Measurements from ENCODE around the gene SECISBP2L.

SECISBP2L gene

GRCh38 chr15:48987142-48987541 is 59.1 kb downstream of the SECISBP2L start:
- no peaks in the 10 kb centered on the region for H3K79me2 ChIP-seq (ENCODE audit: control insufficient read depth, low read length)
- no peaks in the 10 kb centered on the region for H4K20me1 ChIP-seq (ENCODE audit: control insufficient read depth, insufficient read depth, low read depth, low read length)
- no peaks in the 10 kb centered on the region for H3K9me2 ChIP-seq (replicated peaks; ENCODE audit: control insufficient read depth, low read length)
- H3K36me3 ChIP-seq (ENCODE audit: control insufficient read depth, low read length): peaks cover 12% of the 10 kb centered on the region
- H3K27ac ChIP-seq (ENCODE audit: low read depth, low read length): no peak overlapping the region
- no peak overlapping the region for H3K4me3 ChIP-seq (ENCODE audit: low read length)
- no peaks in the 10 kb centered on the region for H3K4me1 ChIP-seq (ENCODE audit: control insufficient read depth, low read length)
- no peaks in the 10 kb centered on the region for H3F3A ChIP-seq (ENCODE audit: control insufficient read depth, insufficient read depth)
- no peak for TF ChIP-seq CTCF (IDR thresholded peaks at IDR 0.05; ENCODE audit: low read depth, low read length, poor library complexity, severe bottlenecking)
- no peak overlapping the region for H3K4me2 ChIP-seq (ENCODE audit: low read length)
- no peaks in the 10 kb centered on the region for H3K27me3 ChIP-seq (ENCODE audit: control insufficient read depth, low read length)
- no peaks in the 10 kb centered on the region for H3K9me3 ChIP-seq (ENCODE audit: control insufficient read depth, insufficient read depth, low read length)

GRCh38 chr15:48986240-48986639 is 60.0 kb downstream of the SECISBP2L start:
- no peak overlapping the region for H3K4me3 ChIP-seq (ENCODE audit: low read length)
- H3K27me3 ChIP-seq (ENCODE audit: control insufficient read depth, low read length): no peaks in the 10 kb centered on the region
- H3F3A ChIP-seq (ENCODE audit: control insufficient read depth, insufficient read depth): no peaks in the 10 kb centered on the region
- H3K9me3 ChIP-seq (ENCODE audit: control insufficient read depth, insufficient read depth, low read length): no peaks in the 10 kb centered on the region
- H3K4me1 ChIP-seq (ENCODE audit: control insufficient read depth, low read length): no peaks in the 10 kb centered on the region
- H3K36me3 ChIP-seq (ENCODE audit: control insufficient read depth, low read length): peaks cover 3% of the 10 kb centered on the region; the same call in 1 of the 2 replicates
- H4K20me1 ChIP-seq (ENCODE audit: control insufficient read depth, insufficient read depth, low read depth, low read length): no peaks in the 10 kb centered on the region
- no peaks in the 10 kb centered on the region for H3K9me2 ChIP-seq (replicated peaks; ENCODE audit: control insufficient read depth, low read length)
- no peak overlapping the region for H3K4me2 ChIP-seq (ENCODE audit: low read length)
- H3K27ac ChIP-seq (ENCODE audit: low read depth, low read length): no peak overlapping the region
- no peaks in the 10 kb centered on the region for H3K79me2 ChIP-seq (ENCODE audit: control insufficient read depth, low read length)
- TF ChIP-seq EZH2phosphoT487 (IDR thresholded peaks at IDR 0.05; ENCODE audit: borderline replicate concordance, low read length) (no peak), CTCF (IDR thresholded peaks at IDR 0.05; ENCODE audit: low read depth, low read length, poor library complexity, severe bottlenecking) (no peak)

GRCh38 chr15:48985516-48985915 is 60.7 kb downstream of the SECISBP2L start:
- Histone ChIP-seq H3K9me3 (ENCODE audit: control insufficient read depth, insufficient read depth, low read length) (no peaks in the 10 kb centered on the region), H3K27ac (ENCODE audit: low read depth, low read length) (no peak overlapping the region), H3F3A (ENCODE audit: control insufficient read depth, insufficient read depth) (no peaks in the 10 kb centered on the region), H3K36me3 (ENCODE audit: control insufficient read depth, low read length) (no peaks in the 10 kb centered on the region), H4K20me1 (ENCODE audit: control insufficient read depth, insufficient read depth, low read depth, low read length) (no peaks in the 10 kb centered on the region), H3K9me2 (replicated peaks; ENCODE audit: control insufficient read depth, low read length) (no peaks in the 10 kb centered on the region), H3K4me3 (ENCODE audit: low read length) (no peak overlapping the region), H3K4me1 (ENCODE audit: control insufficient read depth, low read length) (no peaks in the 10 kb centered on the region), H3K27me3 (ENCODE audit: control insufficient read depth, low read length) (no peaks in the 10 kb centered on the region), H3K79me2 (ENCODE audit: control insufficient read depth, low read length) (no peaks in the 10 kb centered on the region), H3K4me2 (ENCODE audit: low read length) (no peak overlapping the region)
- TF ChIP-seq CTCF (IDR thresholded peaks at IDR 0.05; ENCODE audit: low read depth, low read length, poor library complexity, severe bottlenecking) (no peak), EZH2phosphoT487 (IDR thresholded peaks at IDR 0.05; ENCODE audit: borderline replicate concordance, low read length) (no peak)
